ENCODE results near the gene SMARCC2.

GRCh38 chr12:56236985-56237384 is 47.7 kb upstream of the SMARCC2 start:
- TF ChIP-seq POLR2AphosphoS5 (IDR thresholded peaks at IDR 0.05; ENCODE audit: low read depth, low read length): no peak
- TF ChIP-seq TAF1 (IDR thresholded peaks at IDR 0.05; ENCODE audit: borderline replicate concordance, insufficient read depth, low read length): no peak
- TF ChIP-seq, protein P1, sequence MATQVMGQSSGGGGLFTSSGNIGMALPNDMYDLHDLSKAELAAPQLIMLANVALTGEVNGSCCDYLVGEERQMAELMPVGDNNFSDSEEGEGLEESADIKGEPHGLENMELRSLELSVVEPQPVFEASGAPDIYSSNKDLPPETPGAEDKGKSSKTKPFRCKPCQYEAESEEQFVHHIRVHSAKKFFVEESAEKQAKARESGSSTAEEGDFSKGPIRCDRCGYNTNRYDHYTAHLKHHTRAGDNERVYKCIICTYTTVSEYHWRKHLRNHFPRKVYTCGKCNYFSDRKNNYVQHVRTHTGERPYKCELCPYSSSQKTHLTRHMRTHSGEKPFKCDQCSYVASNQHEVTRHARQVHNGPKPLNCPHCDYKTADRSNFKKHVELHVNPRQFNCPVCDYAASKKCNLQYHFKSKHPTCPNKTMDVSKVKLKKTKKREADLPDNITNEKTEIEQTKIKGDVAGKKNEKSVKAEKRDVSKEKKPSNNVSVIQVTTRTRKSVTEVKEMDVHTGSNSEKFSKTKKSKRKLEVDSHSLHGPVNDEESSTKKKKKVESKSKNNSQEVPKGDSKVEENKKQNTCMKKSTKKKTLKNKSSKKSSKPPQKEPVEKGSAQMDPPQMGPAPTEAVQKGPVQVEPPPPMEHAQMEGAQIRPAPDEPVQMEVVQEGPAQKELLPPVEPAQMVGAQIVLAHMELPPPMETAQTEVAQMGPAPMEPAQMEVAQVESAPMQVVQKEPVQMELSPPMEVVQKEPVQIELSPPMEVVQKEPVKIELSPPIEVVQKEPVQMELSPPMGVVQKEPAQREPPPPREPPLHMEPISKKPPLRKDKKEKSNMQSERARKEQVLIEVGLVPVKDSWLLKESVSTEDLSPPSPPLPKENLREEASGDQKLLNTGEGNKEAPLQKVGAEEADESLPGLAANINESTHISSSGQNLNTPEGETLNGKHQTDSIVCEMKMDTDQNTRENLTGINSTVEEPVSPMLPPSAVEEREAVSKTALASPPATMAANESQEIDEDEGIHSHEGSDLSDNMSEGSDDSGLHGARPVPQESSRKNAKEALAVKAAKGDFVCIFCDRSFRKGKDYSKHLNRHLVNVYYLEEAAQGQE (IDR thresholded peaks at IDR 0.05; ENCODE audit: insufficient read depth in 1 of 2, low read depth in 2 of 2, low read length in 2 of 2): no peak
